AG04450 (cell line): Measurements from ENCODE around the gene ARRDC3. TPM values are rescaled to one million over a fixed set of nuclear protein-coding genes. Genes with fewer than 3 reads are reported as not detected.

Source experiments
- CTCF ChIA-PET: fragments of 300-600, 350-600 bp; formaldehyde crosslinking; extraction: SDS; loops from one replicate; lab custom pipeline; 2022; ENCODE audit warnings: antibody characterized with exemption, inconsistent platforms; lab: Charles Lee
- POLR2A ChIA-PET: fragments of 350-600 bp; formaldehyde crosslinking; extraction: SDS; loops from one replicate; lab custom pipeline; 2021; ENCODE audit warnings: antibody characterized with exemption, inconsistent platforms; lab: Yijun Ruan, JAX
- DNase-seq: peaks from one replicate; pipeline ENCODE4 v3.0.0-alpha.2; 2011; ENCODE audit warnings: low read depth, low spot score
- H3K27ac ChIP-seq: one replicate; pipeline ENCODE4 v1.5.1; 2012; ENCODE audit warnings: low read depth, low read length, control low read depth
- H3K27me3 ChIP-seq: one replicate; pipeline ENCODE4 v1.6.0; 2012; ENCODE audit warnings: low read length; ENCODE audit not compliant: control insufficient read depth, insufficient read depth
- H3K4me3 ChIP-seq: 2 replicates; pipeline ENCODE4 v1.5.1; 2011; ENCODE audit warnings: mild to moderate bottlenecking, low read depth, low read length, control low read depth
- H3K9me3 ChIP-seq: 2 replicates; pipeline ENCODE4 v1.5.1; 2012; ENCODE audit warnings: low read length; ENCODE audit not compliant: control insufficient read depth, insufficient read depth
- CTCF ChIP-seq: IDR thresholded peaks from 2 replicates; pipeline ENCODE4 v1.5.1; 2011; ENCODE audit warnings: low read depth, low read length, control low read depth, inconsistent platforms
- polyA plus RNA-seq: library from polyadenylated mRNA; depleted of rRNA; stranded (reverse); fragments of >200 nt; gene quantifications from 2 replicates; pipeline ENCODE4 v1.2.3, GENCODE V29; 2011

The ARRDC3 gene
- polyA plus RNA-seq, 1 experiment: 38.3 TPM

GRCh38 chr5:91382530-91383026 lies 539 bp downstream of the ARRDC3 start:
- Histone ChIP-seq H3K27ac (peak overlapping the region; percentile 22), H3K27me3 (no peaks in the 10 kb centered on the region), H3K4me3 (peak overlapping the region; percentile 86), H3K9me3 (peaks cover 2% of the 10 kb centered on the region; the same call in 1 of the 2 replicates)
- TF ChIP-seq CTCF: no peak
- CTCF ChIA-PET: interaction anchor here (3.1 to 9.0 kb wide), 5 partner anchors 16 to 451 kb away, joined by 12 to 200 read pairs (median 100); no protein-coding TSS in a partner anchor
- DNase-seq: no peak
- POLR2A ChIA-PET: interaction anchor here (0.7 to 2.0 kb wide), 13 partner anchors 10 to 272 kb away, joined by 3 to 21 read pairs (median 4); no protein-coding TSS in a partner anchor

GRCh38 chr5:91381774-91382359 lies 1.2 kb downstream of the ARRDC3 start:
- POLR2A ChIA-PET: interaction anchor here (1.5 to 2.0 kb wide), 3 partner anchors 71 to 102 kb away, joined by 3 to 21 read pairs (median 11); no protein-coding TSS in a partner anchor
- Histone ChIP-seq H3K9me3 (peaks cover 2% of the 10 kb centered on the region; the same call in 1 of the 2 replicates), H3K4me3 (peak overlapping the region; percentile 86), H3K27ac (peak overlapping the region; percentile 34), H3K27me3 (no peaks in the 10 kb centered on the region)
- DNase-seq: peak; percentile 55
- no peak for TF ChIP-seq CTCF
- CTCF ChIA-PET: interaction anchor here (4.0 to 9.0 kb wide), 4 partner anchors 37 to 450 kb away, joined by 23 to 200 read pairs (median 123); no protein-coding TSS in a partner anchor

- H3K27ac ChIP-seq: no peak overlapping the region
- H3K9me3 ChIP-seq: peaks cover 2% of the 10 kb centered on the region; the same call in 1 of the 2 replicates
- POLR2A ChIA-PET: interaction anchor here (0.6 to 2.2 kb wide), 9 partner anchors 9 to 308 kb away, joined by 3 to 12 read pairs (median 7); no protein-coding TSS in a partner anchor
- no peaks in the 10 kb centered on the region for H3K27me3 ChIP-seq
- peak overlapping the region; percentile 86 for H3K4me3 ChIP-seq
- CTCF ChIA-PET: interaction anchor here (1.1 to 1.2 kb wide), 4 partner anchors 38 to 449 kb away, joined by 3 to 10 read pairs (median 6); no protein-coding TSS in a partner anchor
- TF ChIP-seq CTCF: no peak
- DNase-seq: no peak
Measured at GRCh38 chr5:91381239-91381773, 1.8 kb downstream of the ARRDC3 start.

GRCh38 chr5:91380491-91381238 lies 2.5 kb downstream of the ARRDC3 start:
- POLR2A ChIA-PET: interaction anchor here (0.6 to 2.2 kb wide), 10 partner anchors 8 to 307 kb away, joined by 3 to 12 read pairs (median 6); no protein-coding TSS in a partner anchor

More at GRCh38 chr5:91380491-91381238, 2.5 kb downstream of the ARRDC3 start:
- no peaks in the 10 kb centered on the region for H3K27me3 ChIP-seq
- peak overlapping the region; percentile 96 for H3K27ac ChIP-seq
- no peak for TF ChIP-seq CTCF
- CTCF ChIA-PET: interaction anchor here (1.1 to 1.2 kb wide), 4 partner anchors 39 to 449 kb away, joined by 3 to 10 read pairs (median 6); no protein-coding TSS in a partner anchor
- H3K9me3 ChIP-seq: peaks cover 2% of the 10 kb centered on the region; the same call in 1 of the 2 replicates
- H3K4me3 ChIP-seq: peak overlapping the region; percentile 86
- DNase-seq: peak; percentile 73
